C1 segment of cervical spinal cord (tissue), 14 donors: ENCODE measurements around the gene HPS5.

Experiments
- DNase-seq, 14 donors: peaks; one replicate each; lab custom pipeline; 2025; lab: John Stamatoyannopoulos, UW

The HPS5 gene

DNA sequence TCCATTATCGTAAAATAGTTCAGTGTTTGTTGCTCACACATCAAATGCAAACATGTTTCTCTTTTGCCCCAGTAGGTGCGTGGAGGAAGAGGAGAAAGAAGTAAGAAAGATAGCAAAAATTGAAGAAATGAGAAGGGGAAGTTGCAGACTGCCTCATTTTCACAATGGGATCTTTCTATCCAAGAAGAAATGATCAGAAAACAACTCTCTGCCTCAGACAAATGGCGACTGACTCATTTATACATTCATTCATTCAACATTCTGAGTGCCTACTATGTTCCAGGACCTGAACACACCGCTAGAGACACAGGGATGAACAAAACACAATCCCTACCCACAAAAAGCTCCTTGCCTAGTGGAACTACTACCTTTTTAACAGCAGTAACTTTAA, 367 bp downstream of the HPS5 start:
- no peak for DNase-seq

DNA sequence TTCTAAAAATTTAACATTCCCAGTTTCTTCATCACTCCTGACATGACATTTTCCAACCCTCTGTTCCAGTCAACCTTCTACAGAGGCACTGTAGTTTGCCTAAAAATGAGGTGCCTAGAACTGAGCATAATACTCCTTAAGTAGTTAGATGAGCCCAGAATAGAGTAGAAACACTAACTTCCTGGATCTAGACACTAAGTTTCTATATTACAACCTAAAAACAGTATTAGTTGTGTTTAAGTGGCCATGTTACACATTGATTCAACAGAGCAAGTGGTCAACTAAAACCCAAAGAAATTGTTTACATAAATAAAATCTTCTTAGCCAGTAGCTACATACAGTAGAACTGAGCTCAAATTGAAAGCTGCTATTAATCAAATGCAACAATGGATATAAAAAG, 1.3 kb downstream of the HPS5 start:
- DNase-seq: no peak

DNA sequence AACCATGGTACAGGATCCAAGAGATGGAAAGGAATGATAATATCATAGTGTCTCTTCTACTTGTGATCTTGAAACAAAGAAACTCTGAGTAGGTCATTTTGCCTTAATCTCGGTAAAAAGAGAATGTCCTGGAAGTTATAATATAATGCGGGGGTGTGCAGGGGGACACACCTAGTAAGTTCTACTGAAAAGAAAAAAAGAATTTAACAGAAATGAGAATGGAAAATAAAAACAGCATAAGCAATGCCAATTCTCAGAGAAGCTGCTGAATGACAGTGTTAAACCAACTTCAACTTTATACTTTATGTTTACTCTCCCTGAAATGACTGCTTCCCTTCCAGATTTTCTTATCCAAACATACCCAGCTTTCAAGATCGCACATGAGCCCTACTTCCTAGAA, 2.0 kb downstream of the HPS5 start:
- DNase-seq: no peak

DNA sequence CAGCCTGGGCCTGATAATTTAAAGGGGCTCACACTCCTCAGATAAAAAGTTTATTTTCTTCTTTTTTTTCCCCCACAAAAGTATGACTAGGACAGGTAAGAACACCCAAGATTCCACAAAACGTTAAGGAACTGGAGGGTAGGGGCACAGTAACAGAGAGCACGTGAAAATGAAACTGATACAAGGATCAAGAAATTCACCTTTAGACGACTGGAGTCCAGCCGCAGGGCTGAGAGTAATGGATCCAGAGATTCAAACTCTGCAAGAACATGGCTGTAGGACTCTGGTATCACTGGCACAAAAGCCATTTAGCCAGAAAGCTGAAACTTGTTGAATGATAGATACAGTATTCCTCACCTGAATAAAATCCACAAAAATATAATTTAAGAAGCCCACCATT, 4.4 kb downstream of the HPS5 start:
- no peak for DNase-seq

DNA sequence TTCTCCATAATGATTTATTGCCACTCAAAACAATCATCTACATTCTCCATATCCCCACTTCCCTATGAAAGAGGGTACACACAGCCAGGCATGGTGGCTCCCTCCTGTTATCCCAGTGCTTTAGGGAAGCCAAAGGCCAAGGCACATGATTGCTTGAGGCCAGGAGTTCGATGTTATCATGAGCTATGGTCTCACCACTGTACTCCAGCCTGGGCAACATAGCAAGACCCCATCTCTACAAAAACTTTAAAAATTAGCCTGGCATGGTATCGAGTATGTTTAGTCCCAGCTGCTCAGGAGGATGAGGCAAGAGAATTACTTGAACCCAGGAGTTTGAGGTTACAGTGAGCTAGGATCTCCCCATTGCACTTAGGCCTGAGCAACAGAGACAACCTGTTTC, 6.0 kb downstream of the HPS5 start:
- no peak for DNase-seq

DNA sequence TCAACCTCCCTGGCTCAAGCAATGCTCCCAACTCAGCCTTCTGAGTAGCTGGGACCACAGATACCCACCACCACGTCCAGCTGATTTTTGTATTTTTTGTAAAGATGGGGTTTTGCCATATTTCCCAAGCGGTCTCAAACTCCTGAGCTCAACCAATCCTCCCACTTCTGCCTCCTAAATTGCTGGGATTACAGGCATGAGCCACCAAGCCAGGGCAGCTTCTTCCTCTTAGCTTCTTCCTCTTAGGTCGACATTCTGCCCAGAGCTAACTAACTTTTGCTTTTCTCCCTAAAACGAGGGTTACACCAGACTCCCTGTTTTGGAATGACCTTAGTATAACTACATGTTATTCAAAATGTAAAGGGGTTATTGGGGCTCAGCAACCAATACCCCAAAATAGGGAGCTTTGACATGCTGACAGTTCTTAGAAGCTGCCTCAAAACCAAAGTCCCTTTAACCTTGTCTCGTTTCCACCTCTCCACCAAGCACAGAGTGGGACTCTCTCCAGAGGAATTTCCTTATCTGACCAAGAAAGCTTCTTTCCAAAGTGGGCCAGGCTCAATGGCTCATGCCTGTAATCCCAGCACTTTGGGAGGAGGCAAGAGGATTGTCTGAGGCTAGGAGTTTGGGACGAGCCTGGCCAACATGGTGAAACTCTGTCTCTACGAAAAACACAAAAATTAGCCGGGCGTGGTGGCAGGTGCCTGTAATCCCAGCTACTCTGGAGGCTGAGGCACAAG, 7.0 kb downstream of the HPS5 start:
- no peak for DNase-seq

DNA sequence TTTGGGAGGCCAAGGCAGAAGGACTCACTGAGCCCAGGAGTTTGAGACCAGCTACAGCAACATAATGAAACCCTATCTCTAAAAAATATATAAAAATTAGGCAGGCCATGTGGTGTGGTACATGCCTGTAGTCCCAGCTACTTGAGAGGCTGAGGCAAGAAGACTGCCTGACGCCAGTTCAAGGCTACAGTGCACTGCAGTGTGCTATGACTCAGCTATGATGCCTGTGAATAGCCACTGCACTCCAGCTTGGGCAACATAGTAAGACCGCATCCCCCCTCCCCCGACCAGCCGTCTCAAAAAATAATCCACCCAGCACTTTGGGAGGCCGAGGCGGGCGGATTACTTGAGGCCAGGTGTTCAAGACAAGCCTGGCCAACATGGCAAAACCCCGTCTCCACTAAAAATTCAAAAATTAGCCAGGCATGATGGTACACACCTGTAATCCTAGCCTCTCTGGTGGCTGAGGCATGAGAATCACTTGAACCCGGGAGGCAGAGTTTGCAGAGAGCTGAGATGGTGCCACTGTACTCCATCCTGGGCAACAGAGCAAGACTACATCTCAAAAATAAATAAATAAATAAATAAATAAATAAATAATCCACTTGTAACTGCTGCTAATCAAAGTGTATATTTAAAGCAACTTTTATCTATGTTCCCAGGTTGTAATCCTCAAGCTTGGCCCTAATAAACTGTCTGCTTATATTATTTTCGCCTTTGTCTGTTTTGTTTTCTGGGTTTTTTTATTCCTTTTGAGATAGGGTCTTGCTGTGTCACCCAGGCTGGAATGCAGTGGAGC, 7.8 kb downstream of the HPS5 start:
- no peak for DNase-seq

DNA sequence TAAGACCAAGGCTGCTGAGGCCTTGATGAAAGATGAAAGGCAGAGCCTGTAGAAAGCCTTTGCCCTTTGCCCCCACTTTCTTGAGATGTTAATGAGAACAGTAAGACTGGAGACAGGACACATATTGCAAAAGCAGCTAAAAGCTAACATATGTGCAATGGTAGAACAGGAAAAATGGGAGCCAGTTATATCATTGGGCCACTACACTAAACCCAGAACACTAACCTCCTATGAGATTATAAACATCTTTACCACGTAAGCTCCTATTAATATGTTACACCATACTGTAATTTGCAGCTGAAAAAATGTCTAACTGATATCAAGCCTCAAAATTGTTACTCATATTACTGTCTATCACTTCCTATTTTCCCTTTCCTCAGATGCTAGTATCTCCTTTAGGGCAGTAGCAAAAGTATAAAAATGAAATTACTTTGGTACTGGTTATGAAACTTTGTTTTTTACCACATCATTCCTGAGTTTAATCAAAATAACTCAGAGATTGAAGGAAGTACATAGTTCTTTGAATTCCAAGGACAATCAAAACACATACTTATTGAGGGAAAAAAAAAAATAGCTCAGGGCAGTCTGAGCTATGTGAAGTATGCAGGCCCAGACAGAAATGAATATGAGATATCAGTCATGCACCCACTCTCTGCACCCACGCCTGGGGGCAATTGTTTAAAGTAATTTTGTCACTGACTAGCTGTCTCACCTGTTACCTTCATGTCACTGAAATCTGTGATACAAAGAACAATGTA, 9.1 kb downstream of the HPS5 start:
- DNase-seq: no peak

DNA sequence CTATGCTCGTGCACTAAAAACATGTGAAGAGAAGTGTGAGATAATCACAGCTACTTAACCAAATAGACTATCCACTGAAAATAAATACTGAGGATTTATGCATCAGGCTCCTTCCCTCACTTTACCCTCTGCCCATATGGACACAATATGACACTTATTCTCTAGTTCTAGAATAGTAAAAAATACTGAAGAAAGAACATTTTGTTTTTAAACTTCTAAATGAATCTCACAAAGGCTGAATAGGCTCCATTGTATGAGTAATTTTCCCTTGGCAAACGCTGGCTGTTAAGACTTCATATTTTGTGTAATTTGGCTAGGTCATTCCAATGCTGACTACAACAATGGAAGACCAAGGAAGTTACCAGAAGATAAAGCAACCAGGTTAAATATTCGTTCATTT, 9.9 kb downstream of the HPS5 start:
- no peak for DNase-seq

DNA sequence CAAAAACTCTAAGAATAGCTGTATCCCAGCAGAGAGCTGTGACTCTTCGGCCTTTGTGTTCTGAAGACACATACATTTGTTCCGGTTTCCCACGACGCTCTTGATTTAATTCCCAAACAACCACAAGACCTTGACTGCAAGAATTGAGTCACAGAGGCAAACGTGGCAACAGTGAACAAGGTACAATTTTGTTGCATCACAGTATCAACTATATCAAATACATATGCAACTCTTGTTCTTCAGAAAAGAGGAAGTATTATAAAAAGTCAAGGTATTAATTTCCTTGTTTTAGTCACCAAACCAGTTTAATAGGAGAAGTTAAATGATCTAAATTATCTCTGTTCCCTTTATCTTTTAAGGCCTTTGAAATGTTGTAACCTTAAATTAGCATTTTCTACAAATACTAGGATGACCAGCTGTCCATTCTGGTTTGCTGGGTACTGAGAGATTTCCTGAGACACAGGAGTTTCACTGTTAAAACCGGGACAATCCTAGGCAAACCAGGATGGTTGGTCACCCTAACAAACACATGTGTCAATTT, 11.1 kb downstream of the HPS5 start:
- DNase-seq: no peak

DNA sequence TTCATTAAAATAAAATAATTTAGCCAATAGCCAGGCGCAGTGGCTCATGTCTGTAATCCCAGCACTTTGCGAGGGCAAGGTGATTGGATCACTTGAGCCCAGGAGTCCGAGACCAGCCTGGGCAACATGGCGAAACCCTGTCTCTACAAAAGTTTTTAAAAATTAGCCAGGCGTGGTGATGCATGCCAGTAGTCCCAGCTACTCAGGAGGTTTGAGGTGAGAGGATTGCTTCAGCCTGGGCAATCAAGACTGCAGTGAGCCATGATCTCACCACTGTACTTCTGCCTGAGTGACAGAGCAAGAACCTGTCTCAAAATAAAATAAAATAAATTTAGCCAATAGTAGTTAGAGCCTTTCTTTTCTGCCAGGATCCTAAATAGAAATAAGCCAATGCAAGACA, 12.2 kb downstream of the HPS5 start:
- DNase-seq: no peak

DNA sequence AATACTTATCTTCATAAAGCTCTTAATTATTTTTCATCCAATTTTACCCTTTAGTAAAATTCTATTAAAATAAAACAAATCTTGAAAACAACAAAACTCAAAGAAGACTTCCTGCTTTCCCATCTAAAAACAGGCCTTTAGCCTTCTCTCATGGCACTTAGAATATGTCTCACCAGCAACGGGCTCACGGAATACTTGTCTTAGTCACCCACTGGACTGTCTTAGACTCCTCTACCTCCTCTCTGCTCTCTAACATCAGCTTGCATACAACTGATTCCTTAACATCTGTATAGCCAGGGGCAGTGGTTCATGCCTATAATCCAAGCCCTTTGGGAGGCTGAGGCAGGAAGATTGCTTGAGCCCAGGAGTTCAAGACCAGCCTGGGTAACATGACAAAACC, 13.7 kb downstream of the HPS5 start:
- no peak for DNase-seq

DNA sequence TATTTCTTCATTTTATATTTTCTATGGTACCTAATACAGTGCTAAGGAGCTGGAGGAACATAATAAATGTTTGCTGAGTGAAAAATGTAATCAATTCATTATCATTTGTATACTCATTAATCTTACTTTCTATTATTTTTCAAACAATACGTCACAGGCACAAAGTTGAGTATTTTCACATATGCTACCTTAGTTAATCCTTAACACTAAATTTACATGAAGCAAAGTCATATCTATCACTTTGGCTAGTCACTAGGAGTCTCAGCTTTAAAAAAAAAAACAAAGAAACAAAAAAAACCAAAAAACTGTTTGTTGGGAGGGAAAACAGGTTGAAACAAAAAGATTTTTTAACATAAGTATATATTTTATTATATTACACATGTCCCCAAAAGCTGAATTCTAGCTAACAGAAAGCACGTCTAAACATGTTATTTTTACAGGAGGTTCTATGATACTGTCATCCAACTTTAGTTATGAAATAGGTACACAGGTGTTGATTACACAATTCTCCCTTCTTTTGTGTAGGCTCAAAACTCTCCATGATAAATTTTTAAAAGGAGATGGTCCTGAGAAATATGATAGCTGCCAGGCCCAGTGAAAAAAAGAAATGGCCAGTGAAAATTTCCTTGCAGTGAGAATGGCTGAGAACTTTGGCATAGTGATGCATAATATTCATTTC, 14.3 kb downstream of the HPS5 start:
- no peak for DNase-seq

DNA sequence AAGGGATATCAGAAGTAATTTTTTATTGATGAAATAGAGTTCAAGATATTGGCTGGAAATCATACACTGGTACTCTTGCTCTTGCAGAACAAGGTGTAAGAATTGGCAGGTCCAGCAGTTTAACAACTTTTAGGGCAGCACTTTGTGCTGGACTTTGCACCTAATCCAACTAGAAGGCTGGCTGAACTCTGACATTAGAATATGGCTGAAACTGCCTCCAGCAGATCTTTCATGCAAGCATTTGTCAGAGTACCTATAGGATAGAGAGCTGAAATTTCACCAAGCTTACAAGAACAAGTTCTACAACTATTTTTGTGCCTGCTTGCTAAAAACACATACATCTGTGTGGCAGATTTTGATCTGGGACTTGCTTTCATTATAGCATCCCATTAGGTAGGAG, 17.2 kb downstream of the HPS5 start:
- DNase-seq: no peak

DNA sequence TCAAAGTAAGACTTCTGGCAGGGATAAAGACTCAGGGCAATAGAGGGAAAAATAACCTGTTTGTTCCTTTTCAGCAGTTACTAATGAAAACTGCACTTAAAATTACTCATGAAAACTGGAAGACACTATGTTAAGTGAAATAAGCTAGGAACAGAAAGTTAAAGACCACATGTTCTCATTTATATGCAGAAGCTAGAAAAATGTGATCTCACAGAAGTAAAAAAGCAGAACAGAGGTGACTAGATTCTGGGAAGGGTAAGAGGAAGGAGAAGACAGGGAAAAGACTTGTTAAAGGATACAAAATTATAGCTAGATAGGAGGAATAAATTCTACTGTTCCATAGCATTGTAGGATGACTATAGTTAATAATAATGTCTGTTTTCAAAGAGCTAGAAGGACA, 22.2 kb downstream of the HPS5 start:
- no peak for DNase-seq

DNA sequence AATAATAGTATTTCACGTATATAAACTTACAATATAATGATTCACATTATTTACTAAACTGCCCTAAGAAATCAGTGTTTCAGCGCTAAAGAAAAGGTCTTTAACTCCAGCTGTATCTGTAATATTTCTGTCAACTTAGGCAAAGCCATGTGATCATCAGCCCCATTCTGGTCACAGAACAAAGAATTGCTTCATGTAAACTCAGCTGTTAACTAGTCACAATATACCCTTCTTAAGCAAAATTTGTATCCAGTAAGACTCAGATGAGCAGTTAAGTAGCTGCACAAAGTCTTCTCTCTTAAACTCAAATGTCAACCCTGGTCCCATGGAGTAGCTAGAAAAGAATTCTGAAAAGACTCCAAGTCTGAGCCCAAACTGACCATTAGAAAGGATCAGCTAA, 26.6 kb downstream of the HPS5 start:
- DNase-seq: no peak

DNA sequence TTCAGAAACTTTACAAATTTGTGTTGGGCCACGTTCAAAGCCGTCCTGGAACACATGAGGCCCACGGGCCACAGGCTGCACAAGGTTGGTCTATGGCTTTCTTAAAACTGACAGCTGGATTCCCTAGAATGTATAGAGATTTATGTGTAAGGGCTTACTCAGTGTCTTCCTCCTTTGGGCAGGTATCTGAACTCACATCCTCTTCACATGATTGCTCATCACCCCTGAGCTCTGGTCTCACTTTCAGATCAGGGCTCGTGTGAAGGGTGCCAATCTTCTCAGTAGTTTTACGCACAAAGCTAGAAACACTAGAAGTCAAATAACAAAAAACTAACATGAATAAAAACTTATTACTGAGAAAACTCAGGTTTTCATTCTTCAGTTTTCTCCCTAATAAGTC, 27.1 kb downstream of the HPS5 start:
- DNase-seq: no peak

DNA sequence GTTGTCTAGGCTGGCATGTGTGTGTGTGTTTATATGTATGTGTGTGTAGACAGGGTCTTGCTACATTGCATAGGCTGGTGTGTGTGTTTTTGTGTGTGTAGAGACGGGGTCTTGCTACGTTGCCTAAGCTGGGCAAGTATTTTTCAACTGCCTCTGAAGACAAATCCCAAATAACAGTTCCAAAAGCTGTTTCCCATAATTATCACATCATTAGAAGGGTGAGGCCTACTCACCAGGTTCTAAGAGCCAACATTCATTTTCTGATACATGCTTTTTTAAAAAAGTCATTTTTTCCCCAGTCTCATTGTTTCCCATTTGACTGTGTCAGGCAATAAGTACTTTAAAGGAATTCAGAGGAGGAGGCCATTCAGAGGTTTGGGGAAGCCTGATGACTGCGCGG, 33.0 kb downstream of the HPS5 start:
- DNase-seq: no peak

DNA sequence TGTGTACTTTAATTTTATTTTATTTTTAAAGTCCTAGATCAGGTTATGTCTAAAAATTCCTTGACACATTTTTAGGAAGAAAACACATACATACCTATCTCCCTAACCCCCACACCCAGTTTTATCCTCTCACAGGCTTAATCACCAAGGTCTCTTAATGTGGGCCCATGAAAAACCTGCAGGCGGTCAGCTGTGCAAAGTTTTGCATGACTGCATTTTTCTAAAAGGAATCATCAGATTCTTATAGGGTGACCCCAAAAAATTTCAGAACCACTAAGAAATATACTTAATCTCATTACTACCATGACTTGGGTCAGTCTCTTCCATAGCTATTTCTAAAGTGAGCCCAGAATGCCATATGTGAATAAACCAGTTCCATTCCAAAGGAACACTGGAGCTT, 36.1 kb downstream of the HPS5 start:
- no peak for DNase-seq

DNA sequence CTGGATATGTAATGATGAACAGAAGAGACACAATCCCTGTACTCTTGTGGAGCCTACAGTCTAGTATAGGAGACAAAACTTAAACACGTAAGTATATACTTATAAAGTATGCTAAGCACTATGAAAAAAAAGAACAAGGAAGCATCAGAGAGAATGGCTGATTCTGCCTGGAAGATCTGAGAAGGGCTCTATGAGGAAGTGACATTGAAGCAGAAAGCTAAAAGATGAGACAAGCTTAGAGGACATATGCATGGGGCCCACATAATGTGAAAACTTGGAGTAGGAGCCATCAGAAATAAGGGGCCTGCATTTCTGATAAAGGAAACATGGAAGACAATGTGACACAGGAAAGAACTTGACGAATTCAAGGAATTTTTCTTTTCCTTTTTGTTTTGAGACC, 39.3 kb downstream of the HPS5 start:
- no peak for DNase-seq

DNA sequence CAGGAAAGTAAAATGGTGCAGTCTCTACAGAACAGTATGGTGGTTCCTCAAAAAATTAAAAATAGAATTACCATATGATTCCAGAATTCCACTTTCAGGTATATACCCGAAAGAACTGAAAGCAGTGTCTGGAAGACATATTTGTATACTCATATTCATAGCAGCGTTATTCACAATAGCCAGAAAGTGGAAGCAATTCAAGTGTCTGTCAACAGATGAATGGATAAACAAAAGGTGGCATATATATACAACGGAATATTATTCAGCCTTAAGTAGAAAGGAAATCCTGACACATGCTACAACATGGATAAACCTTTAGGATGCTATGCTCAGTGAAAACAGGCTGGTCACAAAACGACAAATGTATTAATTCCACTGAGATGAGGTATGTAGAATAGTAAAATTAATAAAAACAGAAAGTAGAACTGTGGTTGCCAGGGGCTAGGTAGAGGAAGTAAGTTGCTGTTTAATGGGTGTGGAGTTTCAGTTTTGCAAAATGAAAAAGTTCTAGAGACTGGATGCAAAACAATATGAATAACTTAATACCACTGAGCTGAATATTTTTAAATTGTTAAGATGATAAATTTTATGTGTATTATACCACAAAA, 41.4 kb downstream of the HPS5 start:
- DNase-seq: no peak
